Effector memory CD4-positive, alpha-beta T cell (primary cell): ENCODE data around the gene TRABD.
"Not testable (repeated sequence)": the region's sequence is repeated elsewhere in the genome, so short reads cannot be mapped to it uniquely, and the experiment has no call there.

ENCODE experiments used
- DNase-seq, 3 donors: peaks; one replicate each; pipeline ENCODE4 v3.0.0-alpha.2; 2020
- H3K27ac ChIP-seq: 2 replicates; pipeline ENCODE4 v1.7.0; 2013; ENCODE audit warnings: mild to moderate bottlenecking, low read length, moderate library complexity; ENCODE audit not compliant: insufficient read depth, poor library complexity, severe bottlenecking
- H3K27me3 ChIP-seq: replicated peaks from 2 replicates; pipeline ENCODE4 v1.7.0; 2013; ENCODE audit warnings: mild to moderate bottlenecking, low read length; ENCODE audit not compliant: insufficient read depth, control insufficient read depth, poor library complexity, severe bottlenecking
- H3K36me3 ChIP-seq: 2 replicates; pipeline ENCODE4 v1.7.0; 2013; ENCODE audit warnings: mild to moderate bottlenecking, low read length, moderate library complexity; ENCODE audit not compliant: control insufficient read depth, insufficient read depth
- H3K4me1 ChIP-seq: 2 replicates; pipeline ENCODE4 v1.7.0; 2013; ENCODE audit warnings: low read length, mild to moderate bottlenecking; ENCODE audit not compliant: control insufficient read depth, insufficient read depth, poor library complexity, severe bottlenecking
- H3K4me3 ChIP-seq: 2 replicates; pipeline ENCODE4 v1.7.0; 2013; ENCODE audit warnings: low read length, low read depth, mild to moderate bottlenecking; ENCODE audit not compliant: insufficient read depth, poor library complexity, severe bottlenecking
- H3K9me3 ChIP-seq: 2 replicates; pipeline ENCODE4 v1.7.0; 2013; ENCODE audit warnings: mild to moderate bottlenecking, low read length, moderate library complexity; ENCODE audit not compliant: control insufficient read depth

TRABD gene

DNA sequence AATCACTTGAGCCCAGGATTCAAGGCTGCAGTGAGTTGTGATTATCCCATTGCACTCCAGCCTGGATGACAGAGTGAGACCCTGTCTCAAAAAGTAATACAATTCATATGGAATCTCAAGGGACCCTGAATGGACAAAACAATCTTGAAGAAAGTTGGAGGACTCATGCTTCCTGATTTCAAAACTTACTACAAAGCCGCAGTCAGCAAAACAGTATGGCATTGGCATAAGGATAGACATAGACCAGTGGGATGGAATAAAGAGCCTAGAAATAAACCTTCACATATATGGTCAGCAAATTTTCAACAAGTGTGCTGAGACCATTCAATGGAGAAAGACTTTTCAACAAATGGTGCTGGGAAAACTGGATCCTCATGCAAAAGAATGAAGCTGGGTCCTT is 17.6 kb downstream of the TRABD start:
- no peak for DNase-seq
- H3K9me3 ChIP-seq = no peaks in the 10 kb centered on the region
- H3K27ac ChIP-seq = no peak overlapping the region
- H3K4me1 ChIP-seq = peaks cover 18% of the 10 kb centered on the region
- H3K4me3 ChIP-seq = no peak overlapping the region
- H3K27me3 ChIP-seq = no peaks in the 10 kb centered on the region
- peaks cover 24% of the 10 kb centered on the region for H3K36me3 ChIP-seq

DNA sequence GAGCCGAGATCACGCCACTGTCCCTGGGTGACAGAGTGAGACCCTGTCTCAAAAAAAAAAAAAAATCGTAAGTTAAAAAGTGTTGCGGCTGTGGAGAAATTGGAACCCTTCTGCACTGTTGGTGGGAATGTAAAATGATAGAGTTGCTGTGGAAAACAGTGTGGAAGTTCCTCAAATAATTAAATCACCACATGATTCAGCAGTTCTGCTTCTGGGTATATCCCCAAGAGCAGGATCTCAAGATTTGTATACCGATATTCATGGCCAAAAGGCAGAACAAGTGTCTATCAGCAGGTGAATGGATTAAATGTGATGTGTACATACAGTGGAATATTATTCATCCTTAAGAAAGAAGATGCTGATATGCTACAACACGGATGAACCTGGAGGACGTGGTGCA is 18.9 kb downstream of the TRABD start:
- Histone ChIP-seq H3K27ac (no peak overlapping the region), H3K4me3 (no peak overlapping the region), H3K9me3 (no peaks in the 10 kb centered on the region), H3K27me3 (no peaks in the 10 kb centered on the region), H3K4me1 (peaks cover 18% of the 10 kb centered on the region), H3K36me3 (peaks cover 17% of the 10 kb centered on the region)
- DNase-seq = no peak

DNA sequence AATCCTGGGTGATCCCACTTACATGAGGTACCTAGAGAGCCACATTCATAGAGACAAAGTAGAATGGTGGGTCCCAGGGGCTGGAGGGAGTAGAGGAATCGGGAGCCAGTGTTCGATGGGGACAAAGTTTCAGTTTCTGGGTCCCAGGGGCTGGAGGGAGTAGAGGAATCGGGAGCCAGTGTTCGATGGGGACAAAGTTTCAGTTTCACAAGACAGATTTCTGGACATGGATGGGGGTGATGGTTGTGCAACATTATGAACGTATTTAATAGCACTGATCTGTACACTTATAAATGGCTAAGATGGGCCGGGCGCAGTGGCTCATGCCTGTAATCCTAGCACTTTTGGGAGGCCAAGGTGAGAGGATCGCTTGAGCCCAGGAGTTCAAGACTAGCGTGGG is 19.3 kb downstream of the TRABD start:
- H3K4me3 ChIP-seq, H3K27me3 ChIP-seq, DNase-seq, H3K9me3 ChIP-seq, H3K27ac ChIP-seq: not testable (repeated sequence)
- peaks cover 19% of the 10 kb centered on the region for H3K36me3 ChIP-seq
- peaks cover 16% of the 10 kb centered on the region for H3K4me1 ChIP-seq

DNA sequence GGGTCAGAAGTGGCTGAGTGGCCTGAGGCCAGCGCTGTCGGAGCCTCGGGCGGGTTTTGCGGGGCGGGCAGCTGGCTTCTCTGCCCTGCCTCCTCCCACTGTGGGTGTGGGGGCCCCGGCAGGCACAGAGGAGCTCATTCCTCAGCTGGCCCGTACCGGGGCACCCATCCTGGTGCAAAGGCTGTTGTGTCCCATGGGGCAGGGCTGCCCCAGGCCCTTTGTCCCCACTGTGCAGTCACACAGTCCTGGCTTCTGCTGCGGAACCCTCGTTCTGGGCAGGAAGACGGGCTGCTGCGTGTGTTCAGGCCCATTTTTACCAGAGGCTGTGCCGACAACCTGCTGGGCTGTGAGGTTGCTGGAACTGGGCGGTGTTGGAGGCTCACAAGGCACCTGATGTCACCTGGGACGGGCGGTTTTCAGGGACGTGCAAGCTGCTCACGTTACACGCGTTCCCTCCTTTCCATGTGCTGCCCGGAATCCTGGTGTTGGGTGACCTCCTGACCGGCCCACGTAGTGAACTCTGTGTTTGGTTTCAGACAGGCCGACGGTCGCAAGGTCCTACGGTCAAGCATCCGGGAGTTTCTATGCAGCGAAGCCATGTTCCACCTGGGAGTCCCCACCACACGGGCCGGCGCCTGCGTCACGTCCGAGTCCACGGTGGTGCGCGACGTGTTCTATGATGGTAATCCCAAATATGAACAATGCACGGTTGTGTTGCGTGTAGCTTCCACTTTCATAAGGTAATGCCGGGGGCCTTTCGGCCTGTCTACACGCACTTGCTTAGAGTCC is 20.3 kb downstream of the TRABD start:
- Histone ChIP-seq H3K4me1 (peaks cover 15% of the 10 kb centered on the region), H3K27ac (no peak overlapping the region)

DNA sequence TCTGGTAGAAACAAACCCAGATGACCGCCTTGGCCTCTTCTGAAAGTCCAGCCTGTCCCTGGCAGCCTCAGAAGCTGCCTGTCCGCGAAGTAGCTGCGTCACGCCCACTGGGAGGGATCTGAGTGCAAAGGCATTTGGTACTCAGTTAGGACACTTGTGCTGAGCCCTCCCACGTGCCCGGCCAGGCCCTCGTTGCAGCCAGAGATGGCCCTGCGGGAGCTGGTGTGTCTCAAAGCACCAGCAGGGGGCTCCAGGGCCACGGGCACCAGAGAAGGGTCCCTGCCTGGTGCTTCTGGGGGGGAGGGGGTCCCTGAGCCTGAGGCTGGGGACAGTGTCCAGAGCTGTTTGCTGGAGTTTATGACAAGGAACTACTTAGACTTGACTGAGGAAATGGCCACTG is 20.9 kb downstream of the TRABD start:
- H3K36me3 ChIP-seq = peaks cover 32% of the 10 kb centered on the region
- no peaks in the 10 kb centered on the region for H3K9me3 ChIP-seq
- no peak for DNase-seq
- H3K27me3 ChIP-seq = no peaks in the 10 kb centered on the region
- H3K4me3 ChIP-seq = no peak overlapping the region
- peaks cover 13% of the 10 kb centered on the region for H3K4me1 ChIP-seq
- no peak overlapping the region for H3K27ac ChIP-seq

More for the DNA sequence above, 20.3 kb downstream of the TRABD start:
- H3K36me3 ChIP-seq = peaks cover 29% of the 10 kb centered on the region
- H3K9me3 ChIP-seq = no peaks in the 10 kb centered on the region
- H3K27me3 ChIP-seq = no peaks in the 10 kb centered on the region
- no peak overlapping the region for H3K4me3 ChIP-seq
- DNase-seq = no peak

DNA sequence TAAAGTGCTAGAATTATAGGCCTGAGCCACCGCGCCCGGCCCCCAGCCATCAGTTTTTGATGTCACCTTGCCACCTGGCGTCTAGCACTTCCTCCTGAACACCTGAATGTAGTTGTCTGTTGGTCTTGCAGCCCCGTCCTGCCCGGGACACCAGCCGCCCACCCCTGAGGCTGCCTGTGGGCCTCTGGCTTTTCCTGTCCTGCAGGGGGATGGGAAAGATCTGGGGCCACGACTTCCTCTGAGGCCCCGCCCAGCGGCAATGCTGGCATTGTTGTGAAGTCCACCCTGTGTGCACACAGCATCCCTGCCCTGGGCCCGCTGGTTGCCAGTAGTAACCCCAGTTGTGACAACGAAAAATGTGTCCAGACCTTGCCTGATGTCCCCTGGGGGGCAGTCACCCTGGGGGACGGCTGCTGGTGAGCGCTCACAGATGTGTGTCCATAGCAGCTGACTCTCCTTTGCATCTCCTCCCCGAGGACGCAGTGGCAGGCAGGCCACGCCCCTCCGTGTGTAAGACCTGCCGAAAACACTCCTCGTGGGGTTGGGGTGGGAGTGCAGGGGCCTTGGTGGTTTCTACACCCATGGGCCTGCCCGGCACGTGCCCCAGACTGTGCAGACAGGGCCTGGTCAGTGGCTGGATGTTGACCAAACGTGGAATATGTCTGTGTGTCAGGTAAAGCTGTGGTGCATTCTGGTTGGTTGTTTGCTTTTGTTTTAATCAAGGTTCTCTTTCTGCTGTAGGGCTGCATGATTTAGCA is 21.8 kb downstream of the TRABD start:
- no peak for DNase-seq
- Histone ChIP-seq H3K4me1 (peaks cover 5% of the 10 kb centered on the region), H3K9me3 (no peaks in the 10 kb centered on the region), H3K36me3 (peaks cover 40% of the 10 kb centered on the region), H3K4me3 (no peak overlapping the region), H3K27ac (no peak overlapping the region), H3K27me3 (no peaks in the 10 kb centered on the region)

DNA sequence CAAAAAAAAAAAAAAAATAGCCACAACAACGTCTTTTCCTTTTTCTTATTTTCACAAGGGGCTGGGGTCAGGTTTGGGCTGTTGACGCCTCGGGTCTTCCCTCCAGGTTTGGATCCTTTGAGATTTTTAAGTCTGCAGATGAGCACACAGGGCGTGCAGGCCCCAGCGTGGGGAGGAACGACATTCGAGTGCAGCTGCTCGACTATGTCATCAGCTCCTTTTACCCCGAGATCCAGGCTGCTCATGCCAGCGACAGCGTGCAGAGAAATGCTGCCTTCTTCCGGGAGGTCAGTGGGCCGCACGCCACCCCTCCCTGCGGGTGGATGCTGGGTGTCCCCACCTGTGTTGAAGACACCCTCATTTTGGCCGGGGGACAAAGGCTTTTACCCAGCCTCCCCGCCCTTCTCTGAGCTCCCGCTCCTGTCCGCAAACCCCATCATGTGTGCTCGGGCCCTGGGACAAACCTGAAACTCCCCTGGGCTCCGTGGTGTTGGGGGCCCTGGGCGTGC is 22.8 kb downstream of the TRABD start:
- no peak for DNase-seq
- Histone ChIP-seq H3K4me1 (peaks cover 5% of the 10 kb centered on the region), H3K9me3 (no peaks in the 10 kb centered on the region), H3K27me3 (no peaks in the 10 kb centered on the region), H3K36me3 (peaks cover 42% of the 10 kb centered on the region), H3K4me3 (no peak overlapping the region), H3K27ac (no peak overlapping the region)

DNA sequence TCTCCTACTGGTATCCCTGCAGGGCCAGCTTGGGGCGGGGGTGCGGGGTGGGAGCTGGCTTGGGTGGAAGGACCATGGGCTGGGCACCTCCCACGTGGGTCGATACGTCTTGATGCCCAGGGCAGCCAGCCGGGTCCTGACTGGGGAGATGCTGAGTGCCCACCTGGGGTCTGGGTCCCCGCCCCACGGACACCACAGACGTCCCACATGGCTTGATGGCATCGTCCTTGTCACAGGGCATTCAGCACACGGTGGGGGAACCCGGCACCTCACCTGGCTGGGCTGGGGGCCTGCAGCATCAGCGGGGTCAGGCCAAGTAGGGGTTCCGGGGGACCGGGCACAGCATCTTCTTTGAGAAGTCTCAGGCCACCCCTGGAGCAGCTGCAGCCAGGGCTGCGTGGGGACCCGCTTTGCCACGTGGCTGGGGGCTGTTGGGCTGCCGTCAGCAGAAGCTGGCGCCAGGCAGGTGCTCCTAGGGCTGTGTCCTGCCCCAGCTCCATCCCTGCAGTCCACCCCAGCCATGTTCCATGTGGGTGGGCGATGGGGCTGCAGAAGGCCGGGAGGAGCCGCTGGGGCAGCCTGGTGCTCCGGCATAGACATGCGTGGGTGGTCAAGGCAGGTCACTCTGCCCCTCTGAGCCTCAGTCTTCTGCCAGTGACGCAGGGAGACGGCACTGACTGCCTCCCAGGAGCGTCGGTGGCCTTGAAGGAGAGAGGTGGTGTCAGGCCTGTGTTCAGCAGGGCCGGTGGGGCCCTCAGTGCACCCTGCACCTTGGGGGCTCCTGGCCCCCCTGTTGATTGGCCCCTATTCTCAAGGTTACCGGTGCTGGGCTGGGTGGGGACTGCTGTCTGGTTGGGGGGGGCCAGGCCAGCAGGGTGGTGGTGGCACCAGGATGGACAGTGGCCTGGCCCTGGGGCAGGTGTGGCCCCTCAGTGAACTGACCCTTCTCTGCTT is 23.5 kb downstream of the TRABD start:
- Histone ChIP-seq H3K36me3 (peaks cover 46% of the 10 kb centered on the region), H3K9me3 (no peaks in the 10 kb centered on the region), H3K4me3 (no peak overlapping the region), H3K27me3 (no peaks in the 10 kb centered on the region), H3K27ac (no peak overlapping the region), H3K4me1 (peaks cover 5% of the 10 kb centered on the region)
- DNase-seq = no peak

DNA sequence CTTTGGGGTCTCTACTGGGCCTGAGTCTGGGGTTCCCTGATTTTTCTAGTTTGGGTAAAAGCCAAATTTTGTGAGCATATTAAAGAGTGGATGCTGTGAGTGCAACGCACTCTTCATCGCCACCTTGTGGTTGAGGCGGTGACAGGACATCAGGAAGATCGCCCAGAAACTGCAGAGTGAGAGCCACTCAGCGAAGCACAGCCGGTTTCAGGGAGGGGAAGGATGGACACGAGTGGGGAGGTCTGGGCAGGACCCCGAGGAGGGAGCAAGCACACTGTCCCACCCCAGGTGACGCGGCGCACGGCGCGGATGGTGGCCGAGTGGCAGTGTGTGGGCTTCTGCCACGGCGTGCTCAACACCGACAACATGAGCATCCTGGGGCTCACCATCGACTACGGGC is 24.2 kb downstream of the TRABD start:
- no peaks in the 10 kb centered on the region for H3K27me3 ChIP-seq
- no peaks in the 10 kb centered on the region for H3K9me3 ChIP-seq
- no peak overlapping the region for H3K27ac ChIP-seq
- H3K4me1 ChIP-seq = peaks cover 5% of the 10 kb centered on the region
- H3K4me3 ChIP-seq = no peak overlapping the region
- peak; percentile 46 to 56 (median 47) for DNase-seq
- H3K36me3 ChIP-seq = peaks cover 48% of the 10 kb centered on the region
